ENCODE measurements around the gene TEC. TPM values are rescaled to one million over a fixed set of nuclear protein-coding genes. Genes with fewer than 3 reads are reported as not detected.

TEC gene
- total and polyA plus RNA-seq, 9 of the 15 experiments (the other 6 are each of a cell fraction or from before 2014, with no cell fraction given): 5.3 to 14.7 (median 8.8) TPM

DNA sequence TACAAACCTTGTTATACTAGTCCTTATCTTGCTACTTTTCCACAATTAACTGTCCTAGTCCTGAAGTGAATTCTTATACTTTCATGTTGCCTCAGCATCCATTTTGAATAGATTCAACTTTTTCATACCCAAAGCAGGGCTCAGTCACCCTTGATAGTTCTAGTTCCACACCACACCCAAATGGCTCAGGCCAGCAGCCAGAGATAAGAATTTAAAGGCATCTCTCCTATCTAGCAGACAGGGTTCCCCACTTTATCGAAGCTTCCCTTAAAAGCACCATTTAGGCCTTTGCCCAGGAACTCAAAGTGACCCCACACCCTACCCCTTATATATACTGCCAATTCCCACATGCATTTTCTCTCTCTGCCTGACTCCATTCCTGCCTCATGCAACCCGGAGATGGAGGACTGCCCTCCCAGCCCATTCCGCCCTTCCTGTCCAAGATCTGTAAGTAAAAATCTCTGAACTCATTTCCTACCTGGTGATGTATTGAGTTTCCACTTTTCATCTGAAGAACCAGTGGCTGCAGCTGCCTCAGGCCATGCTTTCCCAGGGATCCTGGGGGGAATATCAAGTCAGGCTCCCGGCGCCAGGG, 71.9 kb downstream of the TEC start (continued):
- TF ChIP-seq RBFOX2 (IDR thresholded peaks at IDR 0.05; ENCODE audit: low read depth, low read length) (no peak), PHF21A (IDR thresholded peaks at IDR 0.05; ENCODE audit: borderline replicate concordance, low read depth) (no peak), MXD1 (CRISPR knock-in tag; IDR thresholded peaks at IDR 0.05; ENCODE audit: borderline replicate concordance, poor library complexity, severe bottlenecking) (no peak), MYC (IDR thresholded peaks at IDR 0.05; ENCODE audit: low read depth, low read length) (peak; percentile 42; the same call in 1 of the 2 replicates), MYC (CRISPR knock-in tag; IDR thresholded peaks at IDR 0.05; ENCODE audit: borderline replicate concordance, low read depth) (no peak; the same call in 1 of the 2 replicates), SMC3 (conservative IDR thresholded peaks at IDR 0.05; ENCODE audit: insufficient read depth, low read depth, low read length) (no peak), SOX6 (IDR thresholded peaks at IDR 0.05) (0 out of 2 replicates have a peak, but pooled peaks have one; percentile 27), ZNF644 (tag; IDR thresholded peaks at IDR 0.05; ENCODE audit: low read depth) (no peak), KHSRP (IDR thresholded peaks at IDR 0.05) (no peak), ZFP1 (CRISPR knock-in tag; IDR thresholded peaks at IDR 0.05) (no peak)

Measured in K562 (cell line).